Frontal cortex (tissue), 3 donors: ENCODE data around the gene LOC101059915.
"Not testable (repeated sequence)": the region's sequence is repeated elsewhere in the genome, so short reads cannot be mapped to it uniquely, and the experiment has no call there.

Source experiments
- DNase-seq, 2 donors: peaks; one replicate each; pipeline ENCODE4 v3.0.0; 2012; ENCODE audit warnings: low spot score in 2 of 2
- FAIRE-seq: peaks from 2 replicates; lab custom pipeline; 2012; peaks lifted over from hg19 to GRCh38; lab: Jason Lieb, UNC
- donor health status: control.
- donor health status: control.
- donor health status: control.

The LOC101059915 gene

GRCh38 chrX:71637848-71638247 is 29.5 kb upstream of the LOC101059915 start:
- DNase-seq = no peak
- FAIRE-seq = no peak

GRCh38 chrX:71638409-71638808 is 28.9 kb upstream of the LOC101059915 start:
- no peak for FAIRE-seq
- no peak for DNase-seq

DNA sequence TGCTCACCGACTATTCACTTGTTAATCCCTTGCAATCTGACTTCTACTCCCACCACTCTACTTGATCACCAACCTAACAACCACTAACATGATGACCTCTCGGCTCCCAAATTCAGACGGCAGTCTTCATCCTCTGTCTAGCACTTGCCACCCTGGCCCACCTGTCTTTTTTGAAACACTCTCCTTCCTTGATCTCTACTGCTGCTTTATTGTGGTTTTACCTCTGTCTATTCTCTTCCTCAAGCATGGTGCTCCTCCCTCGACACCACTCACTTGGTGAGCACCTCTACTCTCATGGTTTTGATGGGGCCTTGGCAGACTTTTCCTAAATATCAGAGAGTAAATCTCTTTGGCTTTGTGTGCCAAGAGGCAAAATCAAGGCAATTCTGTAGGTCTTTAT is 27.3 kb upstream of the LOC101059915 start:
- no peak for DNase-seq
- no peak for FAIRE-seq

DNA sequence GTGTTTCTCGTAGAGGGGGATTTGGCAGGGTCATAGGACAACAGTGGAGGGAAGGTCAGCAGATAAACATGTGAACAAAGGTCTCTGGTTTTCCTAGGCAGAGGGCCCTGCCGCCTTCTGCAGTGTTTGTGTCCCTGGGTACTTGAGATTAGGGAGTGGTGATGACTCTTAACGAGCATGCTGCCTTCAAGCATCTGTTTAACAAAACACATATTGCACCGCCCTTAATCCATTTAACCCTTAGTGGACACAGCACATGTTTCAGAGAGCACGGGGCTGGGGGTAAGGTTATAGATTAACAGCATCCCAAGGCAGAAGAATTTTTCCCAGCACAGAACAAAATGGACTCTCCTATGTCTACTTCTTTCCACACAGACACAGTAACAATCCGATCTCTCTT is 22.9 kb upstream of the LOC101059915 start:
- DNase-seq, FAIRE-seq: not testable (repeated sequence)

DNA sequence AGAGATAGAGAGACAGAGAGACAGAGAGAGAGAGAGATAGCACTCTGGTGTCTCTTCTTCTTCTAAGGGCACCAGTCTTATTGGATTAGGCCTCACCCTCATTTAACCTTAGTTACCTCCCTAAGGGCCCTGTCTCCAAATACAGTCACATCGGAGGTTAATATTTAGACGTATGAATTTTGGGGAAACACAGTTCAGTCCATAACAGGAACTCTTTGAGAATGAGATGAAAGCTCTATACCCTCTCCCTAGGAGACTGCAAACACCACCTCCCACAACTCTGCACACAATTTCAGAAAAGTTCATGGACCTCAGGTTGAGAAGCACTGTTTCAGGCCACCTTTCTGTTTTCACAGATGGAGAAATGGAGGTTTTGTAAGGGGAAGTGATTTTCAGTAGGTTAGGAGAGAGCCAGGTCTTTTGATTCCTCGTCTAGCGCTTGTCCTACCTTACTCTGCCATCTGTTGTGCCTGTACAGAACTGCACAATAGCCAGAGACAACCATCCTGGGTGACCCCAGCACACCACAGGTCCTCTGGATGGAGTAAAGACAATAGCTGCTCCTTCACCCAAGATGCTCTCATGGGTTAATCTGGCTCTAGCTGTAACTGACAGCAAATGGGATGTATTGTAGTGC is 16.9 kb upstream of the LOC101059915 start:
- no peak for FAIRE-seq

GRCh38 chrX:71652405-71652804 is 14.9 kb upstream of the LOC101059915 start:
- no peak for FAIRE-seq

More for the DNA sequence above, 16.9 kb upstream of the LOC101059915 start:
- DNase-seq = no peak

DNA sequence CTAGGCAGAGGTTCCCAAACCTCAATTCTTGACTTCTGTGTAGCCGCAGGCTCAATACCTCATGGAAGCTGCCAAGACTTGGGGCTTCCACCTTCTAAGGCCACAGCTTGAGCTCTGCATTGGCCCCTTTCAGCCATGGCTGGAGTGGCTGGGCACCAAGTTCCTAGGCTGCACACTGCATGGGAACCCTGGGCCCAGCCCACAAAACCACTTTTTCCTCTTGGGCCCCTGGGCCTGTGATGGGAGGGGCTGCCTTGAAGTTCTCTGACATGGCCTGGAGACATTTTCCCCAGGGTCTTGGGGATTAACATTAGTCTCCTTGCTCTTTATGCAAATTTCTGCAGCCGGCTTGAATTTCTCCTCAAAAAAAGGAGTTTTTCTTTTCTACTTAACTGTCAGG is 14.0 kb upstream of the LOC101059915 start:
- DNase-seq (no peak), FAIRE-seq (no peak)

More at GRCh38 chrX:71652405-71652804, 14.9 kb upstream of the LOC101059915 start:
- DNase-seq = no peak

DNA sequence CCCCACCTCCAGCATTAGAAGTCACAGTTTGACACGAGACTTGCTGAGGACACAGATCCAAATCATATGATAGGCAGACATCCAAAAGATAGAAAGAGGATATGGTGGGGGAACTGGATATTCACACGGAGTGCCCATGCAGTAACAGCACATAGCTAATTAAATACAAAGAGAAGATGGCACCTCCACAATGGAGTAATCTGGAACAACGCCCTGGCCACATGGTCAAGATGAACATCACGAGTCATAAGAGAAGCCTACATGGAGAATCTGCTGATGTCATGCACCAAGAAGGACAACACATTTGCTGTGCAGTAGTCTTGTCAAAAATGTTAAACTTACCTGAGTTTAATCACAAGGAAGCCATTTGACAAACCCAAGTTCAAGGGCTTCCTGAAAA is 10.1 kb upstream of the LOC101059915 start:
- no peak for FAIRE-seq
- no peak for DNase-seq

- DNase-seq (no peak), FAIRE-seq (no peak)
Measured at GRCh38 chrX:71659342-71659741, 8.0 kb upstream of the LOC101059915 start.

DNA sequence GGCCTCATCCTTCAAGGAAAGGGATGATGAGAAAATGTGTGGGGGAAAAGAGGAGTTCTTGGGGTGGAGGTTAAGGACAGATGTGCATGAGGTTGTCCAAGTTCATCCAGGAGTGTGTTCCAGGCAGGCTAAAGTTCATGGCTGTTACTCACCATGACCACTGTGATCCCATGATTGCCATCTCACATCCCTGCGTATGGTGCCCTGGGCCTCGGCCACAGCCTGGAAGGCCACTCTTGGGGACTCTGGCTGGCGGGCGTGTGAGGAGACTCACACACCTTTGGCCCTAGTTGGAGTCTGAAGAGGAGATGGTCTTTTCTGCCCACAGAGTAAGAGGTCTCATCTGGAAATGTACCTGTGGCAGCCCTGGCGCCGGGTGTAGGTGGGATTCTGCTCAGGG is 7.4 kb upstream of the LOC101059915 start:
- DNase-seq (no peak), FAIRE-seq (no peak)

- FAIRE-seq (no peak), DNase-seq (no peak)
Measured at GRCh38 chrX:71660562-71661416, 6.6 kb upstream of the LOC101059915 start.

- DNase-seq (no peak), FAIRE-seq (no peak)
Measured at GRCh38 chrX:71661919-71662318, 5.4 kb upstream of the LOC101059915 start.

DNA sequence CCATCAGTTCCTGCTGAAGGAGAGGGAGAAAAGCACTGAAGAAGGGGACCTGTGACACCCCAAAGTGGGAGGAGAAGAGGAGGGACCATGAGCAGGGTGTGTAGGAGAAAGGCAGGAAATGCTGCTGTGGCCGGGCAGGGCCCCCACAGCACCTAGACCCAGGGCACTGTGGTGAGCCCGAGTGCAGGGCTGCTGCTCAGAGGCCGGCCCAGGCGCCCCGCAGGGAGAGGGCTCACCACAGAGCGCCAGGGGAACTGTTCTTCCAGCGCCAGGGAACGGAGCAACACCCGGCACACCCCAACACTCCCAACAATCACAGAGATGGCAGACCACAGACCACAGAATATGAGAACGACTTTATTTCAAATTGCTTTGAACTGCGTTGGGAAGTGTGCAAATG is 4.7 kb upstream of the LOC101059915 start:
- DNase-seq, FAIRE-seq: not testable (repeated sequence)

GRCh38 chrX:71663238-71663637 is 4.1 kb upstream of the LOC101059915 start:
- not testable (repeated sequence) for FAIRE-seq, DNase-seq

- not testable (repeated sequence) for DNase-seq, FAIRE-seq
Measured at GRCh38 chrX:71664202-71664601, 3.1 kb upstream of the LOC101059915 start.

GRCh38 chrX:71664889-71665491 is 2.4 kb upstream of the LOC101059915 start:
- FAIRE-seq (no peak), DNase-seq (no peak)

DNA sequence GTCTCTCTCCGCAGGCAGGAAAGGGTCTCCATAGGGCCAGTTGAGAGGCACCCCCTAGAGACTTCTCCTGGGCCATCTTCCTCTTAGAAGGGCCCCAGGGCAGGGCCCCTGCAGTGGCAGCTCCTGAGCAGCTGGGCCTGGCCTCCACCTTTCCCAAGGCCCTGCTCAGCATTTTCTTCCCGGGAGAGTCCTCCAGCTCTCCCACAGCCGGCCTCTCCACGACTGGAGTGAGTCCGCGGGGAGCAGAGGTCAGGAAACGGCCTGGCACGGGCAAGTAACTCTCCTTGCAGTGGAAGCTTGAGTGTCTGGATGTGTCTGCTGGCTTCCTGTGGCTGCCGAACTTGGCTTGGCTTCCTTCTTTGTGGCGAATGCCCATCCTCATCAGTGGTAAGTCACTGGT is 1.6 kb upstream of the LOC101059915 start:
- DNase-seq (no peak), FAIRE-seq (no peak)

DNA sequence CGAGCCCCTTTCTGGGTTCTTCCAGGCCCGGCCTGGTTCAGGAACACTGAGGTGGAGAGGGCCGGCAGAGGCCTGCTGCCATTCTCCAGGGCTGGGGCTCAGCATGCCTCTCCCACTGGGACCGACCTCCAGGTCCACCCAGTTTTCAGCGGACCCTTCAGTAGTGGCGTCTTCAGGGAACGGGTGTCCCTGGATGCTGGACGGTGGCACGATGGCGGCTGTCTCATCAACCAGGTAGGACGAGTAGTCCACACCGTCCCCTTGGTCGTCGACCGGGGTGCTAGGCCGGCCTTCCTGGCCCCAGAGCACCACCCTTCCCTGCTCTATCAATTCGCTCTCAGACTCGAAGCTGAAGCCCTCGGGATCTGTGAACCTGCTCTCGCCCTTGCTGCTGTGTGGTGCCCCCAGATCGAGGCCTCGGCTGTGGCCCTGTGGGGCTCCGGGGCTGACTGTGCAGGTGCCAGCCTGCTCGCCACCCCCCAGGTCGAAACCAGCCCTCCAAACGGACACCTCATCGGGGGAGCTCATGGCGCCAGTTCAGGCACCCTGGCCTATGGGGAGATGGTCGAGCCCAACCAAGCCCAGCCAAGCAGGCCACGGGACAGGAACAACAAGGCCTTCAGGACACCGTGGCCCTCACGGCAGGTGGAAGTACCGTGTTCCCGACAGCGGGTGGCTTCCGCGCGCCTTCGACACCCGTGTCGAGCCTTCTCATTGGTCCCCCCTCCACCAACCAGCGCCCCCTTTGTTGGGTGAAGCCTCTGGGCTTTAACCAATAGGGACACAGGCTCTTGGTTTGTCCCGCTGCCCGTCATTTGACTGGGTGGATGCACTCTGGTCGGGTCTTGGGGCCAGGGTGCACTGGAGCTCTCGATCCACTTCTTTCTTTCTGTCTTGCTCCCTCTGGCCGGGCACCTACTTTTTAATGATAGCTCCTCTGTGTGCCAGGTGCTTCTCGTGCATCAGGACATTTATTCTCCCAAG is 814 bp upstream of the LOC101059915 start:
- no peak for FAIRE-seq

GRCh38 chrX:71668248-71668595 is 876 bp downstream of the LOC101059915 start:
- FAIRE-seq = no peak
- no peak for DNase-seq

More for the DNA sequence above, 814 bp upstream of the LOC101059915 start:
- no peak for DNase-seq

DNA sequence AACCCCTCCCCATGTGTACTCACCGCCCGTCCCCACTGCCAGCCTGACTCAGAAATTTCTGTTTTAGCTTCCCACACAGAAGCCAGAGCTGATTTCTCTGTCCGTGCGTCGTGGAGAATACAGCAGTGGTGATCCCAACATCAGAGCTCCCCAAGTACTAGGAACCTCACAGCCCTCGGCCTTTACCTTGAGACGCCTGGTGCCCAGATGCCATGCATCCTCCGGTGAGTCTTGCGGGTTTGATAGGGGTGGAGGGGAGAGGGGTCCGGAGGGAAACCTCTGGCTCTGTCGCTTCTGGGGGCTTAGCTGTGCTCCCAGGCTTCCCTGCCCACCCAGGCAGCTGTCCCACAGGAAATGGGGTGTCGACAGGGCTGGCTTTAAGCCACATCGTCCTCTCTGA is 2.1 kb downstream of the LOC101059915 start:
- no peak for FAIRE-seq
- no peak for DNase-seq
